Raji (cell line): ENCODE data around the gene HSPA4.
A peak's percentile ranks its signal among the peaks of the same experiment; 100 is the strongest.

Experiments
- POLR2A ChIP-seq: IDR thresholded peaks from 2 replicates; pipeline ENCODE4 v1.6.1; 2011; ENCODE audit warnings: low read depth, low read length, control low read depth; ENCODE audit not compliant: insufficient read depth

The HSPA4 gene

GRCh38 chr5:133049726-133050048 is 2.1 kb upstream of the HSPA4 start:
- no peak for TF ChIP-seq POLR2A

GRCh38 chr5:133050521-133050920 is 1.3 kb upstream of the HSPA4 start:
- TF ChIP-seq POLR2A, result peak; percentile 16; the same call in 1 of the 2 replicates

- no peak for TF ChIP-seq POLR2A
These were observed 712 bp upstream of the HSPA4 start for GRCh38 chr5:133051061-133051541.

- TF ChIP-seq POLR2A, result peak; percentile 53
These were observed 733 bp downstream of the HSPA4 start for GRCh38 chr5:133052317-133053175.

GRCh38 chr5:133053448-133053847 is 1.6 kb downstream of the HSPA4 start:
- TF ChIP-seq POLR2A, result no peak

- no peak for TF ChIP-seq POLR2A
These were observed 3.1 kb downstream of the HSPA4 start for GRCh38 chr5:133054697-133055471.

- no peak for TF ChIP-seq POLR2A
These were observed 5.1 kb downstream of the HSPA4 start for GRCh38 chr5:133056891-133057290.

GRCh38 chr5:133059621-133060020 is 7.8 kb downstream of the HSPA4 start:
- TF ChIP-seq POLR2A, result no peak

GRCh38 chr5:133062276-133062675 is 10.5 kb downstream of the HSPA4 start:
- no peak for TF ChIP-seq POLR2A

- no peak for TF ChIP-seq POLR2A
These were observed 12.2 kb downstream of the HSPA4 start for GRCh38 chr5:133063965-133064364.

GRCh38 chr5:133065471-133065870 is 13.7 kb downstream of the HSPA4 start:
- no peak for TF ChIP-seq POLR2A

- TF ChIP-seq POLR2A, result no peak
These were observed 14.2 kb downstream of the HSPA4 start for GRCh38 chr5:133066045-133066444.

- no peak for TF ChIP-seq POLR2A
These were observed 20.2 kb downstream of the HSPA4 start for GRCh38 chr5:133072021-133072420.

GRCh38 chr5:133075572-133076536 is 24.0 kb downstream of the HSPA4 start:
- TF ChIP-seq POLR2A, result no peak

GRCh38 chr5:133079048-133079447 is 27.2 kb downstream of the HSPA4 start:
- TF ChIP-seq POLR2A, result no peak
